ENCODE measurements around the gene MED12L.

Gene MED12L

GRCh38 chr3:151478335-151478697 is 392.9 kb downstream of the MED12L start:
- TF ChIP-seq Cebpa-rat (IDR thresholded peaks at IDR 0.05), result no peak
- no peak overlapping the region for H3K9ac ChIP-seq
- no peaks in the 10 kb centered on the region for H4K20me1 ChIP-seq
- H3K9me3 ChIP-seq, result peaks cover 23% of the 10 kb centered on the region
- H3K4me1 ChIP-seq, result peaks cover 15% of the 10 kb centered on the region
- no peaks in the 10 kb centered on the region for H3K27me3 ChIP-seq
- H3K36me3 ChIP-seq, result no peaks in the 10 kb centered on the region
- H3K4me2 ChIP-seq, result no peak overlapping the region
- H3K27ac ChIP-seq, result no peak overlapping the region
- H3K4me3 ChIP-seq, result no peak overlapping the region

DNA sequence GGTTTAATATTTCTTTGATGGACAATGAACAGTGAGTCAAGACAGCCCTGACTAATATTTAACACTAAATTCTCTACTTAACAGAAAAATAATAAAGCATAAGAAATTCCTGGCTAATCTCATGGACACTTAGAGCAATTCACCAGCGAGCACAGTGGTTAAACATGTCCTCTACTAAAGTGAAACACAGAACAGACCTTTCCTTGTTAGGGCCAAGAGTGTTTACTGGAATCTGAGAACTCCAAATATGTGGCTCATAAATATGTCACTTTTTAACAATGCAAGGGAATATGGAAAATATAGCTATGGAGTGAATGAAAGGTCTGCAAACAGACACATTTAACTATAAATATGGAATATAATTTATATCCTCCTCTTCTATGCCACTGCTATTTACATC is 394.0 kb downstream of the MED12L start:
- H3K27ac ChIP-seq, result no peak overlapping the region
- no peaks in the 10 kb centered on the region for H3K36me3 ChIP-seq
- H3K27me3 ChIP-seq, result no peaks in the 10 kb centered on the region
- H3K4me1 ChIP-seq, result peaks cover 15% of the 10 kb centered on the region
- no peak overlapping the region for H3K9ac ChIP-seq
- no peaks in the 10 kb centered on the region for H4K20me1 ChIP-seq
- no peak overlapping the region for H3K4me3 ChIP-seq
- peaks cover 33% of the 10 kb centered on the region for H3K9me3 ChIP-seq
- TF ChIP-seq Cebpa-rat (IDR thresholded peaks at IDR 0.05), result no peak
- no peak overlapping the region for H3K4me2 ChIP-seq

DNA sequence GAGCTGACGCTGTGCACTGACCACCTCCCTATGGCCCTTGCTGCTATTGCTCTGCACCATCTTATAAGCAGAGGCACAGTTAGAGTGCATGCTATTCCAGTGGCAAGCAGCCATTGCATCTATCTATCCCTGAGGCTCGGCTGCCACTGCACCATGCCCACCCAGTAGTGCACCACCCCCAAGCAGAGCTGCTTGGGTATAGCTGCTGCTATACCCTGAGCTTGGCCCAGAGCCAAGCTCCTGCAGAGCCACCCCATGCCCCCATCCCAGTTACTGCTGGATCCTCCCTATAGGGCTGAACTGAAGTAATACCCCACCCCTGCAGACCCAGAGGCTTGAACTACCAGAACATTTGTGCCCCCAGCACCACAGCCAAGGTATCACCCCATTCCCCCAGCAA is 395.0 kb downstream of the MED12L start:
- no peak for TF ChIP-seq Cebpa-rat (IDR thresholded peaks at IDR 0.05)
- Histone ChIP-seq H3K4me2 (no peak overlapping the region), H3K4me1 (peaks cover 15% of the 10 kb centered on the region), H3K9me3 (peaks cover 37% of the 10 kb centered on the region), H3K27me3 (no peaks in the 10 kb centered on the region), H3K9ac (no peak overlapping the region), H3K4me3 (no peak overlapping the region), H3K36me3 (no peaks in the 10 kb centered on the region), H4K20me1 (no peaks in the 10 kb centered on the region), H3K27ac (no peak overlapping the region)

DNA sequence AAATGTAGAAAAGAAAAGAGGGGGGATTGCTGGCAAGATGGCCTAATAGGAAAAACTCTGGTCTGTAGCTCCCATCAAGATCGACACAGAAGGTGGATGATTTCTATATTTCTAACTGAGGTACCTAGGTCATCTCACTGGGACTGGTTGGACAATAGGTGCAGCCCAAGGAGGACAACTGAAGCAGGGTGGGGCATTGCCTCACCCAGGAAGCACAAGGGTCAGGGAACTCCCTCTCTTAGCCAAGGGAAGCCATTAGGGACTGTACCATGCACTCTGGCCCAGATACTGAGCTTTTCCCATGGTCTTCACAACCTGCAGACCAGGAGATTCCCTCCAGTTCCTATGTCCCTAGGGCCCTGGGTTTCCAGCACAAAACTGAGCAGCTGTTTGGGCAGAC is 398.0 kb downstream of the MED12L start:
- no peak for TF ChIP-seq Cebpa-rat (IDR thresholded peaks at IDR 0.05)
- Histone ChIP-seq H3K4me1 (peaks cover 7% of the 10 kb centered on the region; the same call in 1 of the 2 replicates), H4K20me1 (no peaks in the 10 kb centered on the region), H3K9me3 (peaks cover 32% of the 10 kb centered on the region), H3K36me3 (no peaks in the 10 kb centered on the region), H3K4me2 (no peak overlapping the region), H3K4me3 (no peak overlapping the region), H3K9ac (no peak overlapping the region), H3K27me3 (no peaks in the 10 kb centered on the region), H3K27ac (no peak overlapping the region)

DNA sequence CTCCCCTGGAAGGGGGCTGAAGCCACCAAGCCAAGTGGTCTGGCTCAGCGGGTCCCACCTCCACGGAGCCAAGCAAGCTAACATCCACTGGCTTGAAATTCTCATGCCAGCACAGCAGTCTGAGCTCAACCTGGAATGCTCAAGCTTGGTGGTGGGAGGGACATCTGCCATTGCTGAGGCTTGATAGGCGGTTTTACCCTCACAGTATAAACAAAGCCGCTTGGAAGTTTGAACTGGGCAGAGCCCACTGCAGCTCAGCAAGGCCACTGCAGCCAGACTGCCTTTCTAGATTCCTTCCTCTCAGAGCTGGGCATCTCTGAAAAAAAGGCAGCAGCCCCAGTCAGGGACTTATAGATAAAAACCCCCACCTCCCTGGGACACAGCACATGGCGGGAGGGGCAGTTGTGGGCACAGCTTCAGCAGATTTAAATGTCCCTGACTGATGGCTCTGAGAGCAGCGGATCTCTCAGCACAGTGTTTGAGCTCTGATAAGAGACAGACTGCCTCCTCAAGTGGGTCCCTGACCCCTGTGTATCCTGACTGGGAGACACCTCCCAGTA is 398.6 kb downstream of the MED12L start:
- Histone ChIP-seq H3K4me3 (no peak overlapping the region), H3K9me3 (peaks cover 32% of the 10 kb centered on the region), H3K4me1 (peaks cover 7% of the 10 kb centered on the region; the same call in 1 of the 2 replicates), H3K27ac (no peak overlapping the region), H3K36me3 (no peaks in the 10 kb centered on the region), H3K9ac (no peak overlapping the region), H3K27me3 (no peaks in the 10 kb centered on the region), H4K20me1 (no peaks in the 10 kb centered on the region), H3K4me2 (no peak overlapping the region)
- no peak for TF ChIP-seq Cebpa-rat (IDR thresholded peaks at IDR 0.05)

All from BLaER1 (cell line).